NB4 (cell line): ENCODE results near the gene S100A3.

Source experiments
- POLR2A ChIP-seq: IDR thresholded peaks from 2 replicates; pipeline ENCODE4 v1.6.1; 2011; ENCODE audit warnings: mild to moderate bottlenecking; ENCODE audit not compliant: insufficient read length; ENCODE audit errors: extremely low read depth
- TF ChIP-seq, protein P1 (sequence below): IDR thresholded peaks from 2 replicates; pipeline ENCODE4 v1.6.1; 2011; ENCODE audit warnings: low read depth, low read length
- TF ChIP-seq, protein P2 (sequence below): IDR thresholded peaks from one replicate; pipeline ENCODE4 v1.5.1; 2012; ENCODE audit warnings: low read depth, low read length

DNA sequence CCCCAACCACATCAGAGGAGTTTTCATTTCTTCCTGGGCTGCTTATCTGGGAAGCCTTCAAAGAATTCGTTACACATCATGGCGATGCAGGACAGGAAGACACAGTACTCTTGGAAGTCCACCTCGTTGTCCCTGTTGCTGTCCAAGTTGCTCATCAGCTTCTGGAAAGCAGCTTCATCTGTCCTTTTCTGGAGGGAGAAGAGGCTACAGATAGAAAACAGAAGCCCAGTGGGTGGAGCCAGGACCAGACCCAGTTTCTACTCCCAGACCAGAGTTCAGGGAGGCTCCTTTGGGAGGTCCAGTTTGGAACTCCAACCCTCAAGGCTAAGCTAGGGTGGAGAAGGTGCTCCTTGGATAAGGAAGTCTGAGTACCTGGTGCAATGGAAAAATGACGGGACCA, 5.3 kb downstream of the S100A3 start:
- TF ChIP-seq, protein P1, sequence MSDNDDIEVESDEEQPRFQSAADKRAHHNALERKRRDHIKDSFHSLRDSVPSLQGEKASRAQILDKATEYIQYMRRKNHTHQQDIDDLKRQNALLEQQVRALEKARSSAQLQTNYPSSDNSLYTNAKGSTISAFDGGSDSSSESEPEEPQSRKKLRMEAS, result no peak
- TF ChIP-seq, protein P2, sequence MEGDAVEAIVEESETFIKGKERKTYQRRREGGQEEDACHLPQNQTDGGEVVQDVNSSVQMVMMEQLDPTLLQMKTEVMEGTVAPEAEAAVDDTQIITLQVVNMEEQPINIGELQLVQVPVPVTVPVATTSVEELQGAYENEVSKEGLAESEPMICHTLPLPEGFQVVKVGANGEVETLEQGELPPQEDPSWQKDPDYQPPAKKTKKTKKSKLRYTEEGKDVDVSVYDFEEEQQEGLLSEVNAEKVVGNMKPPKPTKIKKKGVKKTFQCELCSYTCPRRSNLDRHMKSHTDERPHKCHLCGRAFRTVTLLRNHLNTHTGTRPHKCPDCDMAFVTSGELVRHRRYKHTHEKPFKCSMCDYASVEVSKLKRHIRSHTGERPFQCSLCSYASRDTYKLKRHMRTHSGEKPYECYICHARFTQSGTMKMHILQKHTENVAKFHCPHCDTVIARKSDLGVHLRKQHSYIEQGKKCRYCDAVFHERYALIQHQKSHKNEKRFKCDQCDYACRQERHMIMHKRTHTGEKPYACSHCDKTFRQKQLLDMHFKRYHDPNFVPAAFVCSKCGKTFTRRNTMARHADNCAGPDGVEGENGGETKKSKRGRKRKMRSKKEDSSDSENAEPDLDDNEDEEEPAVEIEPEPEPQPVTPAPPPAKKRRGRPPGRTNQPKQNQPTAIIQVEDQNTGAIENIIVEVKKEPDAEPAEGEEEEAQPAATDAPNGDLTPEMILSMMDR, result no peak
- TF ChIP-seq POLR2A, result no peak
